HG03442 (cell line): ENCODE data around the gene PDLIM1.
"Not testable (repeated sequence)": the region's sequence is repeated elsewhere in the genome, so short reads cannot be mapped to it uniquely, and the experiment has no call there.

ENCODE experiments used
- ATAC-seq: cut with Tn5 transposase; IDR thresholded peaks from one replicate; pipeline ENCODE4 v1.9.1; 2021; ENCODE audit warnings: mild to moderate bottlenecking, moderate library complexity; ENCODE audit not compliant: unreplicated experiment

Gene PDLIM1

GRCh38 chr10:95214793-95215192 is 76.0 kb downstream of the PDLIM1 start:
- ATAC-seq = peak; percentile 88

DNA sequence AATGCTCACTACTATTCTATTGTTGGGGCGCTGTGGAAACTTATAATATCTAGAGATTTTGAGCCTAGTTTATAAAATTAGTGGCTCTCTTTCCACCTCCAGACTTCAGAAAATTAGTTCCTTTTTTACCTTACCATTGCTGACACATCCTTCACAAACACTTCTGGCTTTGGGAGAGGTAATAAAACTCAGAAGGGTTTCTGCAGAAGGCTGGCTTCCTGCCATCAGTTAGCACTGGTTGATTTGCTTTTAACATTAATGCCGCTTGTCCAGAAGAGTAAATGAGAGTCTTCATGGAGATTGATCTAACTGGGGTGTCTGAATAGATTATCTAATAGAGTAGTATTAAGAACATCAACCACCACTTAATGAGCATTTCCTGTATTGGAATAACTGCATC is 76.4 kb downstream of the PDLIM1 start:
- no peak for ATAC-seq

- no peak for ATAC-seq
Observed at GRCh38 chr10:95211606-95212279, 79.1 kb downstream of the PDLIM1 start.

GRCh38 chr10:95209509-95210127 is 81.2 kb downstream of the PDLIM1 start:
- no peak for ATAC-seq

GRCh38 chr10:95208702-95209391 is 82.0 kb downstream of the PDLIM1 start:
- no peak for ATAC-seq

DNA sequence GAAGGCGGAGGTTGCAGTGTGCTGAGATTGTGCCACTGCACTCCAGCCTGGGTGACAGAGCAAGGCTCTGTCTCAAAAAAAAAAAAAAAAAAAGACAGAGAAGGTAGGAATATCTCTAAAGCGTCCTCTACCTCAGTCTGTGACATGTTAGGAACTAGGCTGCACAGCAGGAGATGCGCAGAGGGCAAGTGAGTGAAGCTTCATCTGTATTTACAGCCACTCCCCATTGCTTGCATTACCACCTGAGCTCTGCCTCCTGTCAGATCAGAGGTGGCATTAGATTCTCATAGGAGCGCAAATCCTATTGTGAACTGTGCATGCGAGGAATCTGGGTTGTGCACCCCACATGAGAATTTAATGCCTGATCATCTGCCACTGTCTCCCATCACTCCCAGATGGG is 87.9 kb downstream of the PDLIM1 start:
- not testable (repeated sequence) for ATAC-seq

DNA sequence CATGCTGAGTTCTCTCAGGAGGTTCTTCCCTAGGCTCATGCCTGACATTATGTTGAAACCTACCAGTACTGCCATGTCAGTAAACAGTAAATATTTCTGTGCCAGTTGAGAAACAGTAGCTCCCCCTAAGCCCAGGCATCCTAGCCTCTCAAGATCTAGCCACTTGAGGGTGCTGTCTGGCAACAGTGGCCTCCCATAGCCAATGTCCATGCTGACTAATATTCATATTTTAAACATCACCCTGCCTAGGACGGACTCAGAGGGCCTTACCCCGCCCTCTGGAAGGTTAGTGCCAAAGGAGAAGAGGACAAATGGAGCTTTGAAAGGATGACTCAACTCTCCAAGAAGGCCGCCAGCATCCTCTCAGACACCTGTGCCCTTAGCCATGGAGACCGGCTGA is 89.1 kb downstream of the PDLIM1 start:
- ATAC-seq = no peak

- ATAC-seq = no peak
Observed at GRCh38 chr10:95196046-95196445, 94.8 kb downstream of the PDLIM1 start.

DNA sequence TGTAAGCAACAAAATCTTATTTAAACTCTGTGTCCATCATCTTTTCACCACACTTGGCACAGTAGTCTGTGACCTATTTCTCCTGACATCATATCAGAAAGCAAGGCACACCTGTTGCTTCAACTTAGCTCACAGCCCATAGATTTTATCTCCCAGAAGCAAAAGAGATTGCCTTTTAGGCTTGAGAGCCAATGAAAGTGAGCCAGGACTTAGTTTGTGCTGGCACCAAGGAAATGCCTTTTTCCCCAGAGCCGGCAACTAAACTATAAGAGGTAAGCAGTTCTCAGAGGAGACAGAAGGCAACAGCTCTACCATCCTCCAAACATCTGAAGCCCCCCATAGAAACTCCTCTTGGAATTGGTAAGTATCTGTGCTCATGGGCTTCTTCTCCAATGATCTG is 96.9 kb downstream of the PDLIM1 start, which contains the start of gene ACSM6:
Gene ACSM6, plus strand, starts transcription at position 295 of the 400 bp plus-strand sequence. CDS start 248 bp downstream, outside the sequence.
- no peak for ATAC-seq

DNA sequence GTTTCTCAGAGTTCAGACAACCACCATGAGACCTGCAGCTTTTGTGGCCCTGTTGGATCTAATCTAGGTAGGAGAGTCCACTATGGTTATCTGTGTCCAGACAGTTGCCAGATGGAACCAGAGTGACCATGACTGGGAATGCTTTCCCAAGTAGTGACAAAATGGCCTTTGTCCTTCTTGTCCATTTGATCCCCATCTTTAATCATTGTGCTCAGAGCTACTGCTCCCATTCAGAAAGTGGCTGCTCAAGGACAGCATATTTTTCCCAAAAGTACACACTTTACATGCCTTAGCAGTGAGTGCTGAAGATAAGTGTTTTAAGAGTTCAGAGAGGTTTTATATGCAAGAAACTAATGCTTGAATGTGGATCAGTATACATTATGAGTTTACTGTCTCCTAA is 102.2 kb downstream of the PDLIM1 start:
- ATAC-seq = no peak

- ATAC-seq = no peak
Observed at GRCh38 chr10:95187617-95188016, 103.2 kb downstream of the PDLIM1 start.
